Frontal cortex (tissue), 4 donors: ENCODE measurements around the gene GJA8. TPM values are rescaled to one million over a fixed set of nuclear protein-coding genes. Genes with fewer than 3 reads are reported as not detected.
"Not testable (repeated sequence)": the region's sequence is repeated elsewhere in the genome, so short reads cannot be mapped to it uniquely, and the experiment has no call there.

Source experiments
- DNase-seq, 2 donors: peaks; one replicate each; pipeline ENCODE4 v3.0.0; 2012; ENCODE audit warnings: low spot score in 2 of 2
- FAIRE-seq: peaks from 2 replicates; lab custom pipeline; 2012; peaks lifted over from hg19 to GRCh38; lab: Jason Lieb, UNC
- total RNA-seq: library from RNA; depleted of rRNA; stranded (reverse); fragments of >200 nt; gene quantifications from one replicate; pipeline ENCODE4 v1.2.3, GENCODE V29; 2014
- donor health status: control.
- donor health status: control.
- donor health status: control.

GJA8 gene
- not detected for total RNA-seq

- DNase-seq (no peak), FAIRE-seq (no peak)
Observed at GRCh38 chr1:147902253-147902845, at the start of gene GJA8. TSS of gene GJA8 (plus strand) at chr1:147902795. CDS start at chr1:147907956, 5,161 bp downstream.

DNA sequence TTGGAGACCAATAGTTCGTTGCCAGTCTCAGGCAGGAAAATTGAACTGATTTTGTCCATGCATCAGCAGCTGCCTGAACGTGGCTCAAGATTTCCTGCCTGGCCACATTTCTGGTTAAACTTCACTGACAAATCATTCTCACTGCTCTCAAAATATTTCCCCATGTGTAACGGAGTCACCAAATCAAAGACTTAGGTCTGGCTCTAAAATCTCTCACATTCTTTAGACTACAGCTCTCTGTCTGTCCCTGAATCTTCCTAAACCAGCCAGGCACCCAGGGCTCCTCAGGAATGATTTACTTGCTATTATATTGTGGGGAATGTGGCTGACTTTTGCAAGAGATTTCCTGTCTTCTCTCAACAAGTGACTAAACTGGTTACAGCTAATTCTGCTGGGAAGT is 49.2 kb upstream of the GJA8 start:
- DNase-seq (no peak), FAIRE-seq (no peak)

- not testable (repeated sequence) for DNase-seq, FAIRE-seq
Observed at GRCh38 chr1:147854989-147855388, 47.6 kb upstream of the GJA8 start.

DNA sequence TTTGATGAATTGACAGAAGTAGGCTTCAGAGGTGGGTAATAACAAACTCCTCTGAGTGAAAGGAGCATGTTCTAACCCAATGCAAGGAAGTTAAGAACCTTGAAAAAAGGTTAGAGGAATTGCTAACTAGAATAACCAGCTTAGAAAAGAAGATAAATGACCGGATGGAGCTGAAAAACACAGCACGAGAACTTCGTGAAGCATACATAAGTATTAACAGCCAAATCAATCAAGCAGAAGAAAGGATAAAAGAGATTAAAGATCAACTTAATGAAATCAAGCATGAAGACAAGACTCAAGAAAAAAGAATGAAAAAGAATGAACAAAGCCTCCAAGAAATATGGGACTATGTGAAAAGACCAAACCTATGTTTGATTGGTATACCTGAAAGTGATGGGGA is 46.6 kb upstream of the GJA8 start:
- not testable (repeated sequence) for DNase-seq, FAIRE-seq

DNA sequence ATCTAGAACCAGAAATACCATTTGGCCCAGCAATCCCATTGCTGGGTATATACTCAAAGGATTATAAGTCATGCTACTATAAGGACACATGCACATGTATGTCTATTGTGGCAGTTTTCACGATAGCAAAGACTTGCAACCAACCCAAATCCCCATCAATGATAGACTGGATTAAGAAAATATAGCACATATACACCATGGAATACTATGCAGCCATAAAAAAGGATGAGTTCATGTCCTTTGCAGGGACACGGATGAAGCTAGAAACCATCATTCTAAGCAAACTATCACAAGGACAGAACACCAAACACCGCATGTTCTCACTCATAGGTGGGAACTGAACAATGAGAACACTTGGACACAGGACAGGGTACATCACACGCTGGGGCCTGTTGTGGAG is 35.4 kb upstream of the GJA8 start:
- FAIRE-seq, DNase-seq: not testable (repeated sequence)

DNA sequence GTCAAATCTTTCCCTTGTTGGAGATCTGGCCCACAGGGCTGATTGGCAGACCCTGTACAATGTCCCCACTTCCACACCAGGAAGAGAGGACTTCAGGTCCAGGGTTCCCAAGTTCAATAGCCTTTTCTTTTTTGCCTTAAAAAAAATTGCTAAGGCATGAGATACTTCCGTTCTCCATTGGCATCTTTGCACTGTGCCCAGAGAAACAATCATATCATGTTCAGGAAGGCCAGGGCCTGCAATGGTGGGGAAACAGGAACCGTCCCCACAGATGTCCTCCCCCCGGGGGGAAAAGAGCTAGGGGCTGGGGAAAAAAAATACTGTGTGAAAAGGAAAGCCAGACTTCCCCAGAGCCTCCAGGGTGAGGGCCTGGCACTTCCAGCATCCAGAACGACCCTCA is 24.6 kb upstream of the GJA8 start:
- DNase-seq (no peak), FAIRE-seq (no peak)

DNA sequence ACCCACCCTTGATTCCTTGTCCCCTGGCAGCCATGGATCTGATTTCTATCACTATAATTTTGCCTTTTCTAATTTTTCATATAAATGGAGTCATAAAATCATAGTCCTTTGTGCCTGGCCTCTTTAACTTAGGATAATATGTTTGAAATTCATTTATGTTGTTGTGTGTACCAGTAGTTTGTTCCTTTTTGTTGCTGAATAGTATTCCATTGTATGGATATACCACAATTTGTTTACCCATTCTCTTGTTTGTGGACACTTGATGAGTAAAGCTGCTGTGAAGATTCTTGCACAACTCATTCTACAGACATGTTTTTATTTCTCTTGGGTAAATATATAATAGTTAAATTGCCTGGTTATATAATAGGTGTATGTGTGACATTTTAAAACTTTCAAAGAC is 22.7 kb upstream of the GJA8 start:
- DNase-seq (no peak), FAIRE-seq (no peak)

GRCh38 chr1:147882535-147882934 is 20.1 kb upstream of the GJA8 start:
- DNase-seq (no peak), FAIRE-seq (peak; percentile 94)

DNA sequence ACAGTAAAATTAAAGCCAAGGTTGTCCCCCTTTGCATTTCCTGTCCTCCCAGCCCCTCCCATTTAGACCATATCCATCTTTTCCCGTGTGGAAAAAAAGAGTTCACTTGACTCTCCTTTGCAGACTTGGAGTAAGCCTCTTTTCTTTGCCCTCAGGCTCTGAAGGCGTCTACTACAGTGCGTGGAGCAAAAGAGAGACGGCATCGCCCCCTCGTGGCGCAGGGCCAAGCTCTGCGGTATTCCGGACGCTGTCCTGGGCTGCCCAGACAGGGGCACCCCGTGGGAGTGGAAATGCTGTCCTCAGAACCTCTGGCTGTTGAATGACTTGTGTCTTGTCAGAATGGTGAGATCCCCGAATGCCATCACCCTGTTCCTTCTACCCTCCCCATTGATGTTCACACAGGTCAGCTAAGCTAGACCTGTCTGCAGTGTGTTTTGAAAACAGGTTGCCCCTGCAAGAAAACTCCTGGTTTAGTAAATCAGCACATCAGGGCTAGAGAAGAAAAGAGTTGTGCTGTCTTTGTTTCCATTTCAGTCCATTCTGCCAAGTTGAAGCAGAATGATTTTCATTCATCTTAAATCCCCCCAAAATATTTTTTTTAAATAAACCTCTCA is 12.3 kb upstream of the GJA8 start:
- DNase-seq (peak in 1 of 2 donors; percentile 33), FAIRE-seq (no peak)

DNA sequence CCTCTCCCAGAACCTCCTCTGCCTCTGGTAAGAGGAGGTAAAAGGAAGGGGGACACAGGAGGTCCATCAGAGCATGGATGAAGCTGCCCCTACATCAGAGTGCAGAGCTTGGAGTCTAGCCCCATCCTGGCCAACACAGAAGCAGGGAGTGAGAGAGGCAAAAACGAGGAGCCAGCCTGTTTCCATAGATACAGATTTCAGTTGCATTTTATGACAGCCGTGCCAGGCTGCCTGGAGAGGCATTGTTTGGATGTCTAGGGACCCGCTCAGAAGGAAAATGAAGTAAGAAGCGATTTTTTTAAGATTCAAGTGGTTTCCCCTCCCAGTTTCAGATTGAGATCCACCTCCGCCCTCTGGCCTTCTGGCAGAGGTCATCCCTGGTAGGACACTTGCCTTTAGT is 11.5 kb upstream of the GJA8 start:
- no peak for FAIRE-seq
- no peak for DNase-seq

DNA sequence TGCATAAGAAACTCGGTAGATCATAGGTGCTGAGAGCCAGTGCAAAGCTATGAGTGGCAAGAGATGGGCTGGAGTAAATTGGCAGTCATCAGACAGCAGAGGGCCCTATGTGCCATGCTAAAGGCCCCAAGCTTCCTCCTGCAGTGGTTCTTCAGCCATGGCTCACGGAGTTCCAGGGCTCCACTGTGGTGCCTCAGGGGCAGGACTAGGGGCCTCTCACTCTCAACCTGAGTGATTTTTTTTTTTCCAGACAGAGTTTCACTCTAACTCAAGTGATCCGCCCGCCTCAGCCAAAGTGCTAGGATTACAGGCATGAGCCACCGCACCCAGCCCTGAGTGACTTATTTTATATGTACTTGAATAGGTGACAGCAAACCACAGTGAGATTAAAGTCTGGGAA is 10.4 kb upstream of the GJA8 start:
- DNase-seq (no peak), FAIRE-seq (no peak)

DNA sequence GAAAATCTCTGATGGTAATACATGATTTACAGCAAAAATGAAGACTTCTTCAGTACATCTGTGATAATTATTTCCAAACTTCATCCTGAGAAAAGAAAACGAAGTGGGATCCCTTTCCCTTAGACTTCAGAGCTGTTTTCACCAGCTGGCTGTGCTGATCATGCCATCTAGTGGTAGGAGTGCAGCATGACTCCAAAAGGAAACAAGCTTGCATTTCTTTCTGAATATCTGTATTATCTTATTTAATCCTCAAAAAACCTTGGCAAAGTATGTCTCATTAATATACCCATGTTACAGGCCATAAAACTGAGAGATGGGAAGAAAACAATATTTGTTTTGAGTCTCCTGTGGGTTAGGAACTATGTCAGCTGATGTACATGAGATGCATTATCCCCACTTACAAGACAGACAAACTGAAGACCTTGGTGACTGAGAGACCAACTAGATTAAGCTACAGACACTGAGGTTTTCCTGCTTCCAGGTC is 9.8 kb upstream of the GJA8 start:
- DNase-seq = peak in 1 of 2 donors; percentile 50
- FAIRE-seq = peak; percentile 48

DNA sequence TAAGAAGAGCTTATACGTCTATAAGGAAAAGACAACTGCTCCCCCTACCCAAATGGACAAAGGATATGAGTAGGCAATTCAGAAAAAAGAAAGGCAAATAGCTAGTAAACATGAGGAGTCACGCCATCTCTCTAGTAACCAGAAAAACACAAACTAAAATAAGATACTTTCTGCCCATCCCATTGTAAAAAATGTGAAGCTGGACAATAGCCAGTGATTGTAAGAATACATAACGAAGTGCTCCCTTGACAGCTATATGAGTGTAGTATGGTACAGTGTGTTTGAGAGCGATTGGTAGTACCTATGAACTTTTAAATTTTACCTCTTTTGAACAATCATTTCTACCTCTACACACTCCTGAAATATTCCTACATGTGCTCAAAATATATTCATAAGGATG is 7.5 kb upstream of the GJA8 start:
- no peak for DNase-seq
- FAIRE-seq = no peak

DNA sequence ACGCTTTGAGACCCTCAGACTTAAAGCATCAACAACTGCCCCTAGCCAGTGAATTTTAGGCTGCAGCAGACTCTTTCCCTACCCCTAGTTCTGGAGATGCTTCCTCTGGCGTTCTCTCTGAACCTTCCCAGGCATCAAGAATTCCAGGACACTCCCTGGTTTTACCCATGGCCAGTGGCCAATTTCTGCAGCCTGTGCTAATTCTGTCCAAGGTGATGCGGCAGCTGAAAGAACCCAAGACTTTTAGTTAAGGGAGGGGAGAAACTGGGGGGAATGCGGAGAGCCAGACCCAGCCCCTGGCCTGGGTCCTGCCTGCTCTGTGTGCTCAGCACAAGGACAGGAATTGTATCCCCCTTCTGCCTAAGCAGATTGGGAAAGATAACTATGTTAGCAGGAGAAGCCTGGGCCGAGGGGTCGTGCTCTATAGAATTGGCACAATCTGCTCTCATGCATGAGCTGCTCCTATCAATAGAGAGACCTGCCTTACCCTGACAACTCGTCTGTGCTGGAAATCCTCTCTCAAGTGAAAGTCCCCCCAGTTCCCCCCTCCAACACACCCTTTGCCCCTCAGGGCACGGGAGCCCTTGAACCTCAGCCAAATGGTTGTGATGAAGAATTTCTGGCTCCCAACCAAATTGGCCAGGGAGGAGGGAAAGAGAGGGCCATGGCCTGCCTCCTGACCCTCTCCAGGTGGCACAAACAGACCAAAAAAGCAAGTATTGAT is 5.4 kb upstream of the GJA8 start:
- DNase-seq (no peak), FAIRE-seq (no peak)

DNA sequence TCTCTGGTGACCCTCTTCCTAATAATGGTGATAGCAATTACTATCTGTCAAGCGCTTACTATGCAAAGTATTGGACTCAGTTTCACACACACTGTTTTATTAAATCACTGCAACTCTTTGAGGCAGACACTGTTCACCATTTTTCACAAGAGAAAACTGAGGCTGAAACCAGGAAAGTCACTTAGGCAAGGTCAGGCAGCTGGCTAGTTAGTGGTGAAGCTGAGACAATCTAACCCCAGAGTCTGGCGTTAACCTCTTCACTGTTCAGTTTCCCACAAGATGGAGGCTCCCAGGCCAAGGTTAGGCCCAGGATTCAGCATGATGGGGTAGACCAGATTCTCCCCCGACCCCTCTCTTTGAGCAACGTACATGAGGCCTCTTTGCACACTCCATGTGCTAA is 4.8 kb upstream of the GJA8 start:
- no peak for DNase-seq
- no peak for FAIRE-seq

DNA sequence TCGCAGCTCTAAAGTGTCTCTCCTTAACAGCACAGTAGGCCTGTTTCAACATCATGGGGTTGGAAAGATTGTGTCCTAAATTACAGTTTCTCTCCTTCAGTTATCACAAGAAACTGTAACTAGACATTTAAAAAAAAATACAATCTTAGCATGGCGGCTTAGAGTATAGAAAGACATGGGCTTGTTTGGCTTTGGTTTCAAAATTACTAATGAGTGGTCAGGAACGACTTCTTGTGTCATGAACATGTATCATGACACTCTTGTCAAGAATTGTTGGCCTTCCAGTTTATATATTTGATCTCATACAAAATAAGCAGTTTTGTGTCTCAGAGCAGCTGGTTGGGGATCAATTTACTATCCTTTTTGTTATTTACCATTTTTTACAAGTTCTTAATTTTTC is 2.1 kb downstream of the GJA8 start:
- no peak for DNase-seq
- FAIRE-seq = no peak

GRCh38 chr1:147907786-147908509 is 5.4 kb downstream of the GJA8 start:
- FAIRE-seq (no peak), DNase-seq (no peak)

GRCh38 chr1:147912553-147912952 is 10.0 kb downstream of the GJA8 start:
- DNase-seq (no peak), FAIRE-seq (no peak)

GRCh38 chr1:147913362-147913942 is 10.9 kb downstream of the GJA8 start:
- no peak for FAIRE-seq

DNA sequence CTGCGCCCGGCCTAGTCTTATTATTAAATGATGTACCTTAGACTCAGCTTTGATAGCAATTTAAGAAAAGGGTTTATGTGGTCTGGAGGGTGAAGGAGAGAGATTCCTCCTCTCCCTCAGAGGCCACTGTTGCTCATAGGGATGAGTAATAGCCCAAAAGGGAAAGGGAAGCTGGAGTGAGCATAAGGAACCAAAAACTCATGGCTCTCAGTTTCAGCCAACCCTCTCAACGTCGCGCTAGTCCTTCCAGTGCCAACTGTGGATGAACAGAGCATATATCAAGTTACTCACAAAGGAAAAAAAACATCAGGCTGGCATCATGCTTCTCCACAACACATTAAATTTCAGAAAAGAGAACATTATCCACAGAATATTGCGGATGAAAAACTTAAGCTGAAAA is 17.3 kb downstream of the GJA8 start:
- FAIRE-seq (no peak), DNase-seq (no peak)

More at GRCh38 chr1:147913362-147913942, 10.9 kb downstream of the GJA8 start:
- no peak for DNase-seq
